Smooth muscle cell of the brain vasculature (primary cell): ENCODE results near the gene STX18.
"Not testable (repeated sequence)": the region's sequence is repeated elsewhere in the genome, so short reads cannot be mapped to it uniquely, and the experiment has no call there.

Experiments
- DNase-seq: peaks from one replicate; pipeline ENCODE4 v3.0.0-alpha.2; 2012; ENCODE audit warnings: low read depth, low spot score

The STX18 gene

GRCh38 chr4:4541661-4542570 lies at the start of gene STX18:
Gene STX18, minus strand, starts transcription at chr4:4542048. Its CDS starts 84 bp downstream, at chr4:4541964.
- no peak for DNase-seq

DNA sequence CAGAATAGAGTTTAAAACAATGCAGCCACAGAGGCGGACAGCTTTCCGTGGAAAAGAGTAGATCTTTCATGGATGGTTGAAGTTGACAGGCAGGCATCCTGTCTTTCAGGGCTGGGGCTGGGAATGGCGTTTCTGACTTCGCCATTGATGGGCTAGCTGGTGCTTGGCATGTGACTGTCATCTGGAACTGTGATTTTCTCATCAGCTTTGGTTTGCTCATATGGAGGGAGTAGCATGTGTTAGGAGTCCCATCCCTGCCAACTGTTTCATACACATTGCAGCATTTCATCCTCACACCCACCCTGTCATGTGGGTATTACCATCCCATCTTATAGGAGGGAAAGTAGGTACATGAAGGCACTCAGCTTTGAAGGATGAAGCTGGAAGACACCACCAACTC lies 49.2 kb upstream of the STX18 start:
- no peak for DNase-seq

- DNase-seq: no peak
Measured at GRCh38 chr4:4590546-4590945, 48.7 kb upstream of the STX18 start.

GRCh38 chr4:4585012-4585670 lies 43.3 kb upstream of the STX18 start:
- no peak for DNase-seq

GRCh38 chr4:4583606-4584005 lies 41.8 kb upstream of the STX18 start:
- DNase-seq: no peak

GRCh38 chr4:4582653-4583052 lies 40.8 kb upstream of the STX18 start:
- no peak for DNase-seq

- no peak for DNase-seq
Measured at GRCh38 chr4:4580494-4580893, 38.6 kb upstream of the STX18 start.

GRCh38 chr4:4578981-4579380 lies 37.1 kb upstream of the STX18 start:
- DNase-seq: no peak

DNA sequence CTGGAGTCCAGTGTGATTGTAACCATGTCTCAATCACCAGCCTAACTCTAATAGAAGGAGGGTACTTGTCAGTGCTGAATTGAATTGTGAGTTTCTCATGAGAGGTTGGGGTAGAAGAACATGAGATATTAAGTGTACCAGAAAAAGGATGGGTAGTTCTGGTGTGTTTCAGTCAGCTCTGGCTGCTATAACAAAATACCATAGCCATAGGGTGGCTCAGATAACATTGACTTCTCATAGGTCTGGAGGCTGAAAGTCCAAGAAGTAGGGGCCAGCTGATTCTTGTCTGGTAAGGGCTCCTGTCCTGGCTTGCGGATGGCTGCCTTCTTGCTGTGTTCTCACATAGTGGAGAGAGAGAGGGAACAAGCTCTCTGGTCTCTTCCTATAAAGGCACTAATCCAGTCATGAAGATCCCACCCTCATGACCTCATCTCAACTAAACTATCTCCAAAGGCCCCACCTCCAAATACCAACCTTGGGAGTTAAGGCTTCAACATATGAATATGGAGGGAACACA lies 35.6 kb upstream of the STX18 start:
- no peak for DNase-seq

DNA sequence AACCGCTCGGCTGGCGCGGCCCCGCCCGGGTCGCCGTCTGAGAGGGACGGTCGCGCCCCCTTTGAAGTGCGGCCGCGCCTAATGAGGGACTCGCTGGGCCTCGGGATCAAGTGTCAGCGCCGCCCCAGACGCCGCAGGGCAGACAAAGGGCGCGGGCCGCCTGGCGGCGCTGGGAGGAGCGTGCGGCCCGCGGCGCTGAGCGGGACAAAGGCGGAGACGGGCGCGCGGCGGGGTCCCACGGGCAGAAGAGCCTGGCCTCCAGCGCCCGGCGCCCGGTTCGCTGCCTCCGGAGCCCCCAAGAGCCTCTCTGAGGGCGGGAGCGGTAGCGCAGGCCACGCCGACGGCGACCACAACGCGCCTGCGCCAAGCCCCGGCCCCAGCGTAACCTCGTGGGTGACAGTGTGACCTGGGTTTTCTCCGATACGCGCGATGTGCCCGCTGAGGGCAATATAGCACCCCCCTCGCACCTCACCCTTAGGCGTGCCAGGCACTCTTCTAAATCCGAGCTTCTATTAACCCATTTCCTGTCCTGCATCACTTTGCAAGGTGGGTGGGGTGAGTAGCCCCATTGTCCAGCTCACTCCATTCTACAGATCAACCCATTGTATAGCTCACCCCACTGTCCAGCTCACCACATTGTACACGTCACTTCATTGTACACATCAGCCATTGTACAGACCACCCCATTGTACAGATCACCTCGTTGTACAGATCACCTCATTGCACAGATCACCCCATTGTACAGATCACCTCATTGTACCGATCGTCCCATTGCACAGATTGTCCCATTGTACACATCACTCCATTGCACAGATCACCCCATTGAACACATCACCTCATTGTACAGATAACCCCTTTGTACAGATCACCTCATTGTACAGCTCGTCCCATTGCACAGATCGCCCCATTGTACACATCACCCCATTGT lies 33.7 kb upstream of the STX18 start:
- DNase-seq: no peak

DNA sequence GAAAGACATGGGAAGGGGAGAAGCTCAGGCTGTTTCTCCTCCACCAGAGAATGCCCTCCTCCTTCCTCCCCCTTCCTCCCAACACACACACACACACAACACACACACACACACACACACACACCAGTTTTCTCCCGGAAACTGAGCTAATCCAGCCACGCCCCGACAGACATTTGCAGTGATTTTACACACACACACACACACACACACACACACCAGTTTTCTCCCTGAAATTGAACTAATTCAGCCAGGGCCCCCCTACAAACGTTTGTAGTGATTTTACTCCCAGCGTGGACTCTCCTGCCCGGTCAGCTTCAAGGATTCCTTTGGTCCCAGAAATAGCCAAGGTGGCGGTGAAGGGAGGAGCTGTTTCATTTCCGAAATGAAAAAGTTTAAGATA lies 32.9 kb upstream of the STX18 start:
- DNase-seq: no peak

- no peak for DNase-seq
Measured at GRCh38 chr4:4574052-4574451, 32.2 kb upstream of the STX18 start.

DNA sequence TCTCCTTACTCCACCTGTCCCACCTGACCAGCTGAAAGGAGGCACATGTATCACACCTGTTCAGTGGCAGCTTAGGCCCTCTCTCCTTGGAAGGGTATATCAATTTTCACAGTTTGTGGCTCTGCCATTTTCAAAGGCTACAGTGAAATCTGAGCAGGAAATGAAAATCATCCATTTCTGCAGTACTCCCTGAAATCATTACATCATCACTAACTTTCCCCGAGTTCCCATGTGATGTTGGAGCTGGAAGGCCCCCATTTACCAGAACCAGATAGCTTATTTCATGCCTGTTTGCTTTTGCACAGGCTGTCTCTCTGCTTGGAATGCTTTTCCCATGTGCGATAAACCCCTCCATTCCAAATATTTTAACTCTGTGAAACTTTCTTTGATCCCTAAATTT lies 31.0 kb upstream of the STX18 start:
- no peak for DNase-seq

- DNase-seq: not testable (repeated sequence)
Measured at GRCh38 chr4:4569861-4570260, 28.0 kb upstream of the STX18 start.

DNA sequence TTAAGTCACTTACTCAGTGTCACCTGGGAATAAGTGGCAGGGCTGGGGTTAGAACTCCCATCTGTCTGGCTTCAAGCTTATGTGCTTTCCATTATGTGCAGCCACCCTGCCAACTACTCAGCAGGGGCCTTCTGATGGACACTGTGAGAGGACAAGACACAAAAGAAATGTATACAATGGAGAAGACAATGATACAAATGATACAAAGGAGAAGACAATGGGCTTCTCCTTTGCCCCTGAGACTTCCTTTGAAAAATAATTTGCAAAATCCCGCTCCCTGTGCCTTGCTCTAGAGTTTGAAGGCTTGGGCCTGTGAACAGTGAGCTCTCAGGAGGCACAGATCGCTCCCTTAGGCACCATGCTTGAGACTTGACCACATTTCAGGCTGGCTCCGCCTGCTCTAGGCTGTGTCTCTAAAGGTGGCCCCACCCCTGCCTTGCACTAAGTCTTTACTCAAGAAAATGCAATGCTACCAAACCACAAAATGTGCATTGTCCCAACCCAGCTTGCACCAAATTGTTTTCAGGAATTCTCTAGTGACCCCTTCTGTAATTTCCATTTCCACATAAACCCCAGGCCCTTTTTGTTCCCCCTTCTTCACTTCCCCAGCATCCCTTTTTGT lies 27.1 kb upstream of the STX18 start:
- no peak for DNase-seq

GRCh38 chr4:4566359-4566758 lies 24.5 kb upstream of the STX18 start:
- DNase-seq: not testable (repeated sequence)

DNA sequence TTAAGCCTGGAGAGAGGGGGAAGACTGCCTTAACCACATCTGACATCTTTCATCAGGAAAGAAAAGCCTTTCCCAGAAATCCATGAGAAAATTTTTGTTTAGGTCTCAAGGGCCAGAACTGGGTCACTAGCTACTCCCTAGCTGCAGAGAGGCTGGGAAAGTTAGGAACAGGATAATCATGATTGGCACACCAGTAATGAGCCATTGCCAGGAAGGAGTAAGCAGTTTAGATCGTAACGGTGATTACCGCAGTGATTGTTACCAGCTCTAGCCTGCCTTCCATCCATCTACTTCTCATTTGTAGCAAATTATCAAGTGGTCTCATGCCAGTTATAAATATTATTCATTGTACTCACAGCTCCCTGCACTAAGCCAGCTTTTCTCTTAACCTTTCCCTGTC lies 22.7 kb upstream of the STX18 start:
- DNase-seq: no peak

DNA sequence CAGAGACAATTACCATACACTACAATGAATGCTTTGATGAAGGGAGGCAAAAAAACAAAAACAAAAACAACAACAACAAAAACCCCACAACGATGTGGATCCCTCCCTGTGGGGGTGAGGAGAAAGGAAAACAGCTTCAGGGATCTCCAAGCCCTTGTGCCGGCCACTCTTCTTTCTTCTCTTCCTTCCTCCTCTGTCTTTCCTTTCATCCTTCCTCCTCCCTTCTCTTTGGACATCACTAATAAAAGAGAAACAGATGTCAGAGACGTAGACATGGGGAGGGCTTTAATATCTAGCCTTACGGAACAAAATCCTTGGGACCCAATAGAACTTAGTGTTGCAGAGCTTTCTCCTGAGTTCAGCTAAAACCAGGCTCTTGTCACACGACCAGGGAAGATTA lies 18.8 kb upstream of the STX18 start:
- no peak for DNase-seq

DNA sequence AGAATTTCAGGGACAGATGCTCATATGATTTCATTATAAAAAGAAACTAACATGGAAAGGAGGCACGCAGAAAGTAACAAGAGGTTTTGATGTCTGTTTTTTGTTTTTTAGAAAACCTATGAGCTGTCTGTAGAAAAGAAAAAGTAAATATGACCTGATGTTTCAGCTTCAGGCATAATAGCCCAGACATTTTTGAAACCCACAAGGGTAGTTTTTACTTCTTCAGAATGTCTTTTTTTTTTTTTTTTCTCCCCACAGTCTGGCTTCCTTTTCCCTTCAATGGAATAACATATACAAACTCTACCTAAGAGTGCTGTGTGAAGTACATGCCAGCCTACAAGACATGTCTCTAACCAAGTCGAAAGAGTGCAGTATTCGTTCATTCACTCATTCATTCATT lies 18.3 kb upstream of the STX18 start:
- DNase-seq: no peak

GRCh38 chr4:4559596-4559995 lies 17.7 kb upstream of the STX18 start:
- DNase-seq: no peak

GRCh38 chr4:4558881-4559280 lies 17.0 kb upstream of the STX18 start:
- DNase-seq: no peak
